H1 (cell line): ENCODE measurements around the gene NBDY. TPM values are rescaled to one million over a fixed set of nuclear protein-coding genes. Genes with fewer than 3 reads are reported as not detected.

Source experiments
- BACH1 ChIP-seq: IDR thresholded peaks from 2 replicates; pipeline ENCODE4 v1.6.1; 2012; ENCODE audit warnings: low read length, improper control_type of control experiment
- CBX8 ChIP-seq: fragments of 300-800, 300-1000 bp; sonication (generic); IDR thresholded peaks from 2 replicates; pipeline ENCODE4 v1.7.1; 2016; ENCODE audit warnings: low read depth, low read length, borderline replicate concordance
- CHD2 ChIP-seq: IDR thresholded peaks from 2 replicates; pipeline ENCODE4 v1.6.1; 2012; ENCODE audit warnings: low read length, improper control_type of control experiment
- CTBP2 ChIP-seq: IDR thresholded peaks from 2 replicates; pipeline ENCODE4 v1.7.0; 2011; ENCODE audit warnings: borderline replicate concordance, mild to moderate bottlenecking, moderate library complexity, mixed read lengths, low read length; ENCODE audit not compliant: insufficient read depth, insufficient read length
- KDM1A ChIP-seq: fragments of 200-600, 300-600 bp; sonication (generic); IDR thresholded peaks from 2 replicates; pipeline ENCODE4 v1.7.1; 2016; ENCODE audit warnings: mild to moderate bottlenecking, low read length, borderline replicate concordance
- SIN3A ChIP-seq, 2 experiments: IDR thresholded peaks in 1 of 2; conservative IDR thresholded peaks in 1 of 2; 2 replicates each; pipeline ENCODE4 v1.6.1; 2011 to 2012; ENCODE audit warnings: low read length in 2 of 2, improper control_type of control experiment in 1 of 2, low read depth in 1 of 2, mild to moderate bottlenecking in 1 of 2
- SIRT6 ChIP-seq: IDR thresholded peaks from one replicate; pipeline ENCODE4 v1.7.1; 2012; ENCODE audit warnings: low read length, inconsistent platforms
- SP1 ChIP-seq: IDR thresholded peaks from 2 replicates; pipeline ENCODE4 v1.6.1; 2011; ENCODE audit warnings: low read depth, low read length
- SRF ChIP-seq: IDR thresholded peaks from 2 replicates; pipeline ENCODE4 v1.6.1; 2011; ENCODE audit warnings: mild to moderate bottlenecking, low read depth, low read length, moderate library complexity
- TAF7 ChIP-seq: optimal IDR thresholded peaks from 2 replicates; pipeline ENCODE3; 2011; ENCODE audit warnings: low read depth, mild to moderate bottlenecking, inconsistent platforms, low read length, moderate library complexity, borderline replicate concordance
- polyA plus RNA-seq, 7 experiments: library from polyadenylated mRNA; depleted of rRNA in 3 of 7; stranded (reverse) in 5 of 7; unstranded in 2 of 7; fragments of >200 nt in 5 of 7; fragments of 200-250 nt in 2 of 7; gene quantifications; 1 replicate in 5 of 7; 2 replicates in 1 of 7; 4 replicates in 1 of 7; pipeline versions ENCODE4 v1.2.1 to v1.2.3, GENCODE V29; 2011 to 2013; ENCODE audit warnings: missing spikeins in 2 of 7, mixed read lengths in 2 of 7
- total RNA-seq: library from RNA; stranded (reverse); fragmentation: NEBNext Ultra II Directional; extraction: Animal tissue kit (Norgen Biotek cat#: 25700); gene quantifications from 2 replicates; pipeline ENCODE4 v1.2.1, GENCODE V29; 2021
- TF ChIP-seq, protein P1 (sequence below): fragments of 300-600 bp; sonication (generic); IDR thresholded peaks from 2 replicates; pipeline ENCODE4 v1.7.1; 2012; ENCODE audit warnings: low read length, moderate library complexity, mild to moderate bottlenecking, inconsistent platforms; ENCODE audit not compliant: insufficient replicate concordance
- TF ChIP-seq, protein P2 (sequence below): IDR thresholded peaks from 2 replicates; pipeline ENCODE4 v1.6.1; 2012; ENCODE audit warnings: inconsistent platforms

NBDY gene
- total and polyA plus RNA-seq, 2 of the 8 experiments (the other 6 are each of a cell fraction or from before 2014, with no cell fraction given): 42.3 to 57.8 TPM

DNA sequence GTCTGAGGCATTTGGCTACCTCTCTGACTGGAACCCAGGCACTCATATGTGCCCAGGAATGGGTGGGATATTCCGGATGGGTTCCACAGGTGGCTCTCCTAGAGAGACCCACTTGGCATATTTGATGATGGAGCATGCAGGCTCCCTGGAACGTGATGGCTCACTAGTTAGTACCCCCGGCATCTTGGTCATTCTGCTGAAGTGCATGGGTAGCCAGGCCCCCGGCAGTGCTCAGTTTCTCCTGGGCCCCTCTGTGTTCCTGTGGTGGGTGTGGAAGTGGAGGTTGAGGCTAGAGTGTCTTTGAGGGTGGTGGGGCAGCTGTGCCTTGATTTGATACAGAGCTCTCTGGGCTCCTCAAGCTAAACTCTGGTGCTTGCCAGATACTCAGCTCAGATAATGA lies 29.4 kb downstream of the NBDY start (continued):
- TF ChIP-seq, protein P1, sequence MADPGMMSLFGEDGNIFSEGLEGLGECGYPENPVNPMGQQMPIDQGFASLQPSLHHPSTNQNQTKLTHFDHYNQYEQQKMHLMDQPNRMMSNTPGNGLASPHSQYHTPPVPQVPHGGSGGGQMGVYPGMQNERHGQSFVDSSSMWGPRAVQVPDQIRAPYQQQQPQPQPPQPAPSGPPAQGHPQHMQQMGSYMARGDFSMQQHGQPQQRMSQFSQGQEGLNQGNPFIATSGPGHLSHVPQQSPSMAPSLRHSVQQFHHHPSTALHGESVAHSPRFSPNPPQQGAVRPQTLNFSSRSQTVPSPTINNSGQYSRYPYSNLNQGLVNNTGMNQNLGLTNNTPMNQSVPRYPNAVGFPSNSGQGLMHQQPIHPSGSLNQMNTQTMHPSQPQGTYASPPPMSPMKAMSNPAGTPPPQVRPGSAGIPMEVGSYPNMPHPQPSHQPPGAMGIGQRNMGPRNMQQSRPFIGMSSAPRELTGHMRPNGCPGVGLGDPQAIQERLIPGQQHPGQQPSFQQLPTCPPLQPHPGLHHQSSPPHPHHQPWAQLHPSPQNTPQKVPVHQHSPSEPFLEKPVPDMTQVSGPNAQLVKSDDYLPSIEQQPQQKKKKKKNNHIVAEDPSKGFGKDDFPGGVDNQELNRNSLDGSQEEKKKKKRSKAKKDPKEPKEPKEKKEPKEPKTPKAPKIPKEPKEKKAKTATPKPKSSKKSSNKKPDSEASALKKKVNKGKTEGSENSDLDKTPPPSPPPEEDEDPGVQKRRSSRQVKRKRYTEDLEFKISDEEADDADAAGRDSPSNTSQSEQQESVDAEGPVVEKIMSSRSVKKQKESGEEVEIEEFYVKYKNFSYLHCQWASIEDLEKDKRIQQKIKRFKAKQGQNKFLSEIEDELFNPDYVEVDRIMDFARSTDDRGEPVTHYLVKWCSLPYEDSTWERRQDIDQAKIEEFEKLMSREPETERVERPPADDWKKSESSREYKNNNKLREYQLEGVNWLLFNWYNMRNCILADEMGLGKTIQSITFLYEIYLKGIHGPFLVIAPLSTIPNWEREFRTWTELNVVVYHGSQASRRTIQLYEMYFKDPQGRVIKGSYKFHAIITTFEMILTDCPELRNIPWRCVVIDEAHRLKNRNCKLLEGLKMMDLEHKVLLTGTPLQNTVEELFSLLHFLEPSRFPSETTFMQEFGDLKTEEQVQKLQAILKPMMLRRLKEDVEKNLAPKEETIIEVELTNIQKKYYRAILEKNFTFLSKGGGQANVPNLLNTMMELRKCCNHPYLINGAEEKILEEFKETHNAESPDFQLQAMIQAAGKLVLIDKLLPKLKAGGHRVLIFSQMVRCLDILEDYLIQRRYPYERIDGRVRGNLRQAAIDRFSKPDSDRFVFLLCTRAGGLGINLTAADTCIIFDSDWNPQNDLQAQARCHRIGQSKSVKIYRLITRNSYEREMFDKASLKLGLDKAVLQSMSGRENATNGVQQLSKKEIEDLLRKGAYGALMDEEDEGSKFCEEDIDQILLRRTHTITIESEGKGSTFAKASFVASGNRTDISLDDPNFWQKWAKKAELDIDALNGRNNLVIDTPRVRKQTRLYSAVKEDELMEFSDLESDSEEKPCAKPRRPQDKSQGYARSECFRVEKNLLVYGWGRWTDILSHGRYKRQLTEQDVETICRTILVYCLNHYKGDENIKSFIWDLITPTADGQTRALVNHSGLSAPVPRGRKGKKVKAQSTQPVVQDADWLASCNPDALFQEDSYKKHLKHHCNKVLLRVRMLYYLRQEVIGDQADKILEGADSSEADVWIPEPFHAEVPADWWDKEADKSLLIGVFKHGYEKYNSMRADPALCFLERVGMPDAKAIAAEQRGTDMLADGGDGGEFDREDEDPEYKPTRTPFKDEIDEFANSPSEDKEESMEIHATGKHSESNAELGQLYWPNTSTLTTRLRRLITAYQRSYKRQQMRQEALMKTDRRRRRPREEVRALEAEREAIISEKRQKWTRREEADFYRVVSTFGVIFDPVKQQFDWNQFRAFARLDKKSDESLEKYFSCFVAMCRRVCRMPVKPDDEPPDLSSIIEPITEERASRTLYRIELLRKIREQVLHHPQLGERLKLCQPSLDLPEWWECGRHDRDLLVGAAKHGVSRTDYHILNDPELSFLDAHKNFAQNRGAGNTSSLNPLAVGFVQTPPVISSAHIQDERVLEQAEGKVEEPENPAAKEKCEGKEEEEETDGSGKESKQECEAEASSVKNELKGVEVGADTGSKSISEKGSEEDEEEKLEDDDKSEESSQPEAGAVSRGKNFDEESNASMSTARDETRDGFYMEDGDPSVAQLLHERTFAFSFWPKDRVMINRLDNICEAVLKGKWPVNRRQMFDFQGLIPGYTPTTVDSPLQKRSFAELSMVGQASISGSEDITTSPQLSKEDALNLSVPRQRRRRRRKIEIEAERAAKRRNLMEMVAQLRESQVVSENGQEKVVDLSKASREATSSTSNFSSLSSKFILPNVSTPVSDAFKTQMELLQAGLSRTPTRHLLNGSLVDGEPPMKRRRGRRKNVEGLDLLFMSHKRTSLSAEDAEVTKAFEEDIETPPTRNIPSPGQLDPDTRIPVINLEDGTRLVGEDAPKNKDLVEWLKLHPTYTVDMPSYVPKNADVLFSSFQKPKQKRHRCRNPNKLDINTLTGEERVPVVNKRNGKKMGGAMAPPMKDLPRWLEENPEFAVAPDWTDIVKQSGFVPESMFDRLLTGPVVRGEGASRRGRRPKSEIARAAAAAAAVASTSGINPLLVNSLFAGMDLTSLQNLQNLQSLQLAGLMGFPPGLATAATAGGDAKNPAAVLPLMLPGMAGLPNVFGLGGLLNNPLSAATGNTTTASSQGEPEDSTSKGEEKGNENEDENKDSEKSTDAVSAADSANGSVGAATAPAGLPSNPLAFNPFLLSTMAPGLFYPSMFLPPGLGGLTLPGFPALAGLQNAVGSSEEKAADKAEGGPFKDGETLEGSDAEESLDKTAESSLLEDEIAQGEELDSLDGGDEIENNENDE: no peak
- no peak for TF ChIP-seq SIRT6
- no peak for TF ChIP-seq BACH1
- TF ChIP-seq CTBP2: no peak
- TF ChIP-seq, protein P2, sequence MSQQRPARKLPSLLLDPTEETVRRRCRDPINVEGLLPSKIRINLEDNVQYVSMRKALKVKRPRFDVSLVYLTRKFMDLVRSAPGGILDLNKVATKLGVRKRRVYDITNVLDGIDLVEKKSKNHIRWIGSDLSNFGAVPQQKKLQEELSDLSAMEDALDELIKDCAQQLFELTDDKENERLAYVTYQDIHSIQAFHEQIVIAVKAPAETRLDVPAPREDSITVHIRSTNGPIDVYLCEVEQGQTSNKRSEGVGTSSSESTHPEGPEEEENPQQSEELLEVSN: no peak
- no peak for TF ChIP-seq TAF7
- TF ChIP-seq CBX8: no peak
- TF ChIP-seq SIN3A (conservative IDR thresholded peaks at IDR 0.05 in 1 of 2, IDR thresholded peaks at IDR 0.05 in 1 of 2; ENCODE audit: low read depth in 1 of 2, low read length in 2 of 2): no peak
- TF ChIP-seq KDM1A: no peak
- no peak for TF ChIP-seq SRF
- TF ChIP-seq SP1: no peak
- TF ChIP-seq CHD2: no peak
